Adrenal gland (tissue), 12 donors: Measurements from ENCODE around the gene KLF16. TPM values are rescaled to one million over a fixed set of nuclear protein-coding genes. Genes with fewer than 3 reads are reported as not detected.

ENCODE experiments used
- DNase-seq, 7 donors: peaks; one replicate each; pipeline ENCODE4 v3.0.0-alpha.2; 2019 to 2020
- H3K27ac ChIP-seq, 5 donors: fragments of 200-600 bp; sonication (generic) in 4 of 5; 1 replicate in 3 of 5; 2 replicates in 2 of 5; pipeline versions ENCODE4 v1.5.1 to v1.8.0; 2016 to 2020; ENCODE audit warnings: mild to moderate bottlenecking in 1 of 5
- H3K27me3 ChIP-seq: fragments of 200-600 bp; 2 replicates; pipeline ENCODE4 v1.8.0; 2021
- H3K36me3 ChIP-seq, 2 donors: fragments of 200-600 bp; replicated peaks in 1 of 2; 1 replicate in 1 of 2; 2 replicates in 1 of 2; pipeline versions ENCODE4 v1.5.1 to v1.8.0; 2018 to 2022
- H3K4me1 ChIP-seq, 2 donors: fragments of 200-600 bp; replicated peaks in 1 of 2; 1 replicate in 1 of 2; 2 replicates in 1 of 2; pipeline versions ENCODE4 v1.5.1 to v1.8.0; 2018 to 2021
- H3K4me3 ChIP-seq, 4 donors: fragments of 200-600 bp; sonication (generic) in 3 of 4; one replicate each; pipeline ENCODE4 v1.5.1; 2016 to 2018
- H3K9me3 ChIP-seq, 3 donors: fragments of 200-600 bp; sonication (generic) in 1 of 3; replicated peaks in 1 of 3; 1 replicate in 2 of 3; 2 replicates in 1 of 3; pipeline versions ENCODE4 v1.5.1 to v1.8.0; 2016 to 2021
- CTCF ChIP-seq, 6 experiments: fragments of 450-650 bp in 4 of 6; fragments of 200-600 bp in 2 of 6; sonication (generic) in 1 of 6; IDR thresholded peaks; 1 replicate in 5 of 6; 2 replicates in 1 of 6; pipeline versions ENCODE4 v1.5.1 to v1.8.0; 2016 to 2021; ENCODE audit warnings: antibody characterized with exemption in 6 of 6, mild to moderate bottlenecking in 2 of 6, moderate library complexity in 1 of 6
- POLR2A ChIP-seq, 2 donors: fragments of 450-650 bp; IDR thresholded peaks; one replicate each; pipeline ENCODE4 v1.6.1; 2017; ENCODE audit warnings: antibody characterized with exemption in 2 of 2, mild to moderate bottlenecking in 2 of 2, moderate library complexity in 1 of 2
- WGBS, 4 donors: extraction: QIAGEN DNeasy Blood & Tissue Kit in 2 of 4; methylation state at CpG; one replicate each; pipeline versions ENCODE4 v1.1.5 to v1.1.7; 2013 to 2017; 5-methylcytosine and 5-hydroxymethylcytosine counted together
- intact Hi-C, 2 donors: fragments of 100-400 bp; cut with DNase I; formaldehyde crosslinking; loops; one replicate each; pipeline versions ENCODE4 v1.14.1 to v1.15.0; 2022 to 2023
- polyA plus RNA-seq, 3 donors: library from polyadenylated mRNA; stranded (reverse); fragments of 200-250 nt in 2 of 3; fragments of 350-450 nt in 1 of 3; fragmentation: Illumina TruSeq in 1 of 3; extraction: RNeasy Lipid Tissue Mini Kit (QIAGEN cat#74804) in 1 of 3; gene quantifications; one replicate each; pipeline ENCODE4 v1.2.3, GENCODE V29; 2013 to 2014
- total RNA-seq, 9 donors: library from RNA; depleted of rRNA in 4 of 9; stranded (reverse); fragments of >200 nt in 4 of 9; fragments of 120-200 nt in 1 of 9; fragmentation: NEBNext Ultra II Directional in 1 of 9; extraction: Animal tissue kit (Norgen Biotek cat#: 25700) in 1 of 9; gene quantifications; one replicate each; pipeline versions ENCODE4 v1.1.0 to v1.2.4, GENCODE V29; 2013 to 2023
- donor health status: healthy with polysubstance abuse.
- donor health status: Bipolar disorder and iron deficiency.
- donor health status: DM: yes; HTN: yes; CAD: no.
- donor health status: DM: no; HTN: no; CAD: no.
- donor health status: DM: no; HTN: no; CAD: no.
- donor health status: DM: yes; HTN: yes; CAD: no.

KLF16 gene
- total and polyA plus RNA-seq, 12 donors, result 2.0 to 28.1 (median 13.9) TPM

- TF ChIP-seq CTCF (IDR thresholded peaks at IDR 0.05), result no peak
- TF ChIP-seq POLR2A (IDR thresholded peaks at IDR 0.05), result no peak
- 0% methylated on average over 14 to 52 of the region's 56 CpGs for WGBS, 4 donors
- no peaks in the 10 kb centered on the region for H3K27me3 ChIP-seq
- peak overlapping the region; percentile 32 to 77 (median 63) for H3K4me3 ChIP-seq
- peak overlapping the region in 4 of 5 donors; percentile 70 to 96 (median 79) for H3K27ac ChIP-seq
- peaks cover 18 to 26% of the 10 kb centered on the region in 2 donors for H3K4me1 ChIP-seq
- peaks cover 0 to 9% of the 10 kb centered on the region in 2 donors for H3K36me3 ChIP-seq
- H3K9me3 ChIP-seq, result no peaks in the 10 kb centered on the region
- intact Hi-C loops, result no loop called here
- peak in 1 of 7 donors; percentile 43 for DNase-seq
Observed at GRCh38 chr19:1884719-1885334, 21.4 kb upstream of the KLF16 start.

- peak overlapping the region; percentile 40 to 77 (median 63) for H3K4me3 ChIP-seq
- DNase-seq, result no peak
- no peak for TF ChIP-seq CTCF (IDR thresholded peaks at IDR 0.05)
- TF ChIP-seq POLR2A (IDR thresholded peaks at IDR 0.05), result no peak
- WGBS, 4 donors, result 2 to 5% (median 3%) methylated on average over 10 to 11 of the region's 11 CpGs
- peak overlapping the region in 4 of 5 donors; percentile 70 to 96 (median 79) for H3K27ac ChIP-seq
- H3K36me3 ChIP-seq, result peaks cover 0 to 9% of the 10 kb centered on the region in 2 donors
- H3K4me1 ChIP-seq, result peaks cover 18 to 26% of the 10 kb centered on the region in 2 donors
- H3K27me3 ChIP-seq, result no peaks in the 10 kb centered on the region
- intact Hi-C loops, result no loop called here
- no peaks in the 10 kb centered on the region for H3K9me3 ChIP-seq
Observed at GRCh38 chr19:1884291-1884718, 20.9 kb upstream of the KLF16 start.

GRCh38 chr19:1883784-1884183 is 20.4 kb upstream of the KLF16 start:
- intact Hi-C loops, result no loop called here
- WGBS, 4 donors, result 27 to 32% (median 29%) methylated on average over 7 to 8 of the region's 8 CpGs
- H3K27me3 ChIP-seq, result no peaks in the 10 kb centered on the region
- H3K9me3 ChIP-seq, result no peaks in the 10 kb centered on the region
- H3K4me3 ChIP-seq, result peak overlapping the region in 3 of 4 donors; percentile 40 to 63 (median 63)
- no peak for DNase-seq
- H3K4me1 ChIP-seq, result peaks cover 18 to 26% of the 10 kb centered on the region in 2 donors
- peak overlapping the region in 2 of 5 donors; percentile 63 to 96 for H3K27ac ChIP-seq
- peaks cover 0 to 9% of the 10 kb centered on the region in 2 donors for H3K36me3 ChIP-seq
- TF ChIP-seq CTCF (IDR thresholded peaks at IDR 0.05) (no peak), POLR2A (IDR thresholded peaks at IDR 0.05) (no peak)

GRCh38 chr19:1882786-1883692 is 19.7 kb upstream of the KLF16 start:
- intact Hi-C loops, result no loop called here
- WGBS, 4 donors, result 62 to 74% (median 70%) methylated on average over 17 to 25 of the region's 25 CpGs
- peak overlapping the region in 1 of 4 donors; percentile 63 for H3K4me3 ChIP-seq
- peaks cover 0 to 9% of the 10 kb centered on the region in 2 donors for H3K36me3 ChIP-seq
- no peak for TF ChIP-seq POLR2A (IDR thresholded peaks at IDR 0.05)
- TF ChIP-seq CTCF (IDR thresholded peaks at IDR 0.05), result no peak
- H3K27me3 ChIP-seq, result no peaks in the 10 kb centered on the region
- DNase-seq, result no peak
- H3K9me3 ChIP-seq, result no peaks in the 10 kb centered on the region
- peaks cover 18 to 26% of the 10 kb centered on the region in 2 donors for H3K4me1 ChIP-seq
- H3K27ac ChIP-seq, result peak overlapping the region in 2 of 5 donors; percentile 63 to 96
